ENCODE results near the gene AIFM1.

AIFM1 gene

DNA sequence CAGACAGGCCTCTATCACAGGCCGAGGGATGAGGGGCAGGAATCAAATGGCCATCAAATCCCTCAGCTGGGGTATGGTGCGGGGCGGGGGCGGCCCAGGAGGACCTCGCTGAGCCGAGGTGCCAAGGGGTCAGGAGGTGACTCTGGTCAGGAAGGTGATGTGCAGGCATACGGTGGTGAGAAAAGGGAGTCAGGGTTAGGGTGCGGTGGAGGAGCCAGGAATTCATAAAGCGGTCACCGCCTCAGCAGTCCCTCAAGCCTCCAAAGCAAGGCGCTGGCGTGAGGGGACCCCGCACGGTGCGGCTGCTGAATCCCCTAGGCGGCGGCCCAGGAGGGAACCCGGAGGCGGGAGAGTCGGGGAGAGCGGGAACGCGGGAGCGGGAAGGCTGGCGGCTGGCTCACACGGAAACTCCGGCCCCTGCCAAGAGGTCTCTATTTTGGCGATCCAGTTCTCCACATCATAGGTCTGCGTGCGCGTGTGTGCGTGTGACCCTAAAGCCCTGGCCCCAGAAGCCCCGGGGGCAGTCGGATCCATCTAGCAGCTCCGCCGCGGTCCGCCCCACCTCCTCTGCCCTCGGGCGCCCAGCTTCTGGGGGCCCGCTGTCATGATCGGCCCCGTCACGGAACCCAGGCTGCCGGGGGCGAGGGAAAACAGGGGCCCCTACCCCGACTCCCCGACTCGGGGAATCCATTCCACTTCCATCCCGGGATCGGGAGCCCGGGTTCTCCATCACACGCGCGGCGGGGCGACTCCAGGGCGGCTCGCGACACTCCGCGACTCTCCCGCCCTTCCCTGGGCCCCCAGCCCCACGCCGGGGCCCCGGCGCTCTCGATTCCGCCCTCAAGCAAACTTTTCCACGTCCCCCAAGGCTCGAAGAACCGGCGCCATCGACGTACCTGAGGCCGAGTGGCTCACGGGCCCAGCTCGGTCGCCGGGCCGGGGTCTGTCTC, 55.9 kb downstream of the AIFM1 start:
- in situ Hi-C loops (cut with HindIII; ENCODE audit: low pct_unique_long_range_greater_than_20kb, low sequenced_read_pairs) = no loop called here
- no peak for DNase-seq (ENCODE audit: low read depth in 1 of 2, low spot score in 1 of 2)
- no peak for TF ChIP-seq JUND (IDR thresholded peaks at IDR 0.05; ENCODE audit: low read depth)

GRCh38 chrX:130108647-130109428, 56.8 kb downstream of the AIFM1 start:
- in situ Hi-C loops (cut with HindIII; ENCODE audit: low pct_unique_long_range_greater_than_20kb, low sequenced_read_pairs) = no loop called here
- TF ChIP-seq JUND (IDR thresholded peaks at IDR 0.05; ENCODE audit: low read depth) = no peak
- DNase-seq (ENCODE audit: low read depth in 1 of 2, low spot score in 1 of 2) = no peak

GRCh38 chrX:130106071-130106470, 59.6 kb downstream of the AIFM1 start:
- no peak for DNase-seq (ENCODE audit: low read depth in 1 of 2, low spot score in 1 of 2)
- in situ Hi-C loops (cut with HindIII; ENCODE audit: low pct_unique_long_range_greater_than_20kb, low sequenced_read_pairs) = no loop called here
- TF ChIP-seq JUND (IDR thresholded peaks at IDR 0.05; ENCODE audit: low read depth) = no peak

DNA sequence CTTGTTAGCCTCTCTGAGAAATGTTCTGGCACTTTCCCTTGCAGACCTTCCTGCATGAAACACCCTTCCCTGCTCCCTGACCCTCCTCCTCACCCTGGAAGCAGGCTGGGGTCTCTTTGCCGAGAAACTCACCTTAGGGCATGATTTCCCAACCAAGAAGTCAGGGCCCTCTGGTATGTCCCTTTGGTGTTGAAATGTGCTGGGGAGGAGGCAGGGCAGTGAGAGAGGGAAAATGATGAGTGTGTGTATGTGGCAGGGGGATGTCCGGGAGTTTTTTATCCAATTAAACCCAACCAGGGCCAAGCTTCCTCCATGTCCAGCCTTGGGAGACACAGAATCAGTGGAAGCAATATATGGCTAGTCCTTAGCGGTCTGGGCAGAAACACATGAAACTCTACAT, 60.4 kb downstream of the AIFM1 start:
- TF ChIP-seq JUND (IDR thresholded peaks at IDR 0.05; ENCODE audit: low read depth) = no peak
- in situ Hi-C loops (cut with HindIII; ENCODE audit: low pct_unique_long_range_greater_than_20kb, low sequenced_read_pairs) = no loop called here
- no peak for DNase-seq (ENCODE audit: low read depth in 1 of 2, low spot score in 1 of 2)

DNA sequence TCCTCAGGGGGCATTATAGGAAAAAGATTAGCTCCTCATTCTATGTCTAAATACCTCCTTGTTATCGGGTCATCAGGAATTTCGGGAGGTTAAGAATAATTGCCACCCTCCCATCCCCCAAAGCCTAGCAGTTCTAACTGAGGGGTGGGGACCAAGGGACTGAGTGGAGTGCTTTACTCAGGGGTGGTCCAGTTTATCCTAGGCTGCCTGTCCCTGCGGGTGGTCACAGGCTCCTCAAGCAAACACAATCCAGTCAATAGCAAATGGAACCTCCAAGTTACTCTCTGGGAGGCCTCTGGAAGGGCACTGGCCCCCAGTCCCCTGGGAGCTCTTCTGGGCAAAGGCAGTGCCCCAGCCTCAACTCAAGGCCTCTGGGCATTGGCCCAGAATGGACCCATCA, 62.0 kb downstream of the AIFM1 start:
- TF ChIP-seq JUND (IDR thresholded peaks at IDR 0.05; ENCODE audit: low read depth) = no peak
- DNase-seq (ENCODE audit: low read depth in 1 of 2, low spot score in 1 of 2) = no peak
- in situ Hi-C loops (cut with HindIII; ENCODE audit: low pct_unique_long_range_greater_than_20kb, low sequenced_read_pairs) = no loop called here

DNA sequence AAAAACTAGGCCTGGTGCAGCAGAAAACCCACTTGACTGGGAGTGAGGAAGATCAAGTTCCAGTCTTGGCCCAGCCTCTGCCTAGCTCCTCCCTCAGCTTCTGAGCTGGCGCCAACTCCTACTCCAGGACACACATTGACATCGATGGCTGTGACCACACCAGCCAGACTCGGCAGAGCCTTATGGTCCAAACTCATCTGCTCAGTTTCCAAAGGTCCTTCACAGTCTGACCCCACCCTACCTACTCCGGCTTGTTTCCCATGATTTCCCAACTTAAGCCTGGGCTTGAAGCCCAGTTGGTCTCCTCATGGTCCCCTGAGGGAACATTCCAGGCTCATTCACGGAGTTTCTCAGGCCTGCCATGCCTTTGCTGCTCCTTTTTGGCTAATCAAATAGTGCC, 65.5 kb downstream of the AIFM1 start:
- peak in 1 of 2 experiments; percentile 47 for DNase-seq (ENCODE audit: low read depth in 1 of 2, low spot score in 1 of 2)
- in situ Hi-C loops (cut with HindIII; ENCODE audit: low pct_unique_long_range_greater_than_20kb, low sequenced_read_pairs) = no loop called here
- TF ChIP-seq JUND (IDR thresholded peaks at IDR 0.05; ENCODE audit: low read depth) = no peak

DNA sequence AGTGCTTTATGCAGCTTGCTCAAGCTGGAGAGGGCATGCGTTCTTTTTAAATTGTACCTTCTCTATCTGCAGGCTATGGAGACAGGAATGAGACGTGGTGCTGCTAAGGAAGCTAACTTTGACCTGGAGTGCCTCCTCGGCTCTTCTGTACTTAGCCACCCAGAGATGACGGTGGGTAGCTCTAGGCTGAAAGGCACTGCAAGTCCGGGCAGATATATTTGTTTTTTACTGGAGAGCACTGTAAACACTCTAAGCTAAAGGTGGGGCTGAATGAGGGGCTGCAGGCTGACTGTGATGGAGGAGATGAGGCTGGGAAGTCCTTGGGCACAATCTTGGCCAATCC, 67.5 kb downstream of the AIFM1 start:
- no peak for DNase-seq (ENCODE audit: low read depth in 1 of 2, low spot score in 1 of 2)
- TF ChIP-seq JUND (IDR thresholded peaks at IDR 0.05; ENCODE audit: low read depth) = no peak
- in situ Hi-C loops (cut with HindIII; ENCODE audit: low pct_unique_long_range_greater_than_20kb, low sequenced_read_pairs) = no loop called here

GRCh38 chrX:130097507-130098209, 68.0 kb downstream of the AIFM1 start:
- DNase-seq (ENCODE audit: low read depth in 1 of 2, low spot score in 1 of 2) = no peak
- in situ Hi-C loops (cut with HindIII; ENCODE audit: low pct_unique_long_range_greater_than_20kb, low sequenced_read_pairs) = no loop called here
- no peak for TF ChIP-seq JUND (IDR thresholded peaks at IDR 0.05; ENCODE audit: low read depth)

GRCh38 chrX:130095249-130096030, 70.2 kb downstream of the AIFM1 start:
- no peak for DNase-seq (ENCODE audit: low read depth in 1 of 2, low spot score in 1 of 2)
- in situ Hi-C loops (cut with HindIII; ENCODE audit: low pct_unique_long_range_greater_than_20kb, low sequenced_read_pairs) = no loop called here
- TF ChIP-seq JUND (IDR thresholded peaks at IDR 0.05; ENCODE audit: low read depth) = no peak

GRCh38 chrX:130094696-130095095, 70.9 kb downstream of the AIFM1 start:
- no peak for DNase-seq (ENCODE audit: low read depth in 1 of 2, low spot score in 1 of 2)
- TF ChIP-seq JUND (IDR thresholded peaks at IDR 0.05; ENCODE audit: low read depth) = no peak
- in situ Hi-C loops (cut with HindIII; ENCODE audit: low pct_unique_long_range_greater_than_20kb, low sequenced_read_pairs) = no loop called here

- in situ Hi-C loops (cut with HindIII; ENCODE audit: low pct_unique_long_range_greater_than_20kb, low sequenced_read_pairs) = no loop called here
- no peak for DNase-seq (ENCODE audit: low read depth in 1 of 2, low spot score in 1 of 2)
- no peak for TF ChIP-seq JUND (IDR thresholded peaks at IDR 0.05; ENCODE audit: low read depth)
Measured at GRCh38 chrX:130093271-130093670, 72.4 kb downstream of the AIFM1 start.

DNA sequence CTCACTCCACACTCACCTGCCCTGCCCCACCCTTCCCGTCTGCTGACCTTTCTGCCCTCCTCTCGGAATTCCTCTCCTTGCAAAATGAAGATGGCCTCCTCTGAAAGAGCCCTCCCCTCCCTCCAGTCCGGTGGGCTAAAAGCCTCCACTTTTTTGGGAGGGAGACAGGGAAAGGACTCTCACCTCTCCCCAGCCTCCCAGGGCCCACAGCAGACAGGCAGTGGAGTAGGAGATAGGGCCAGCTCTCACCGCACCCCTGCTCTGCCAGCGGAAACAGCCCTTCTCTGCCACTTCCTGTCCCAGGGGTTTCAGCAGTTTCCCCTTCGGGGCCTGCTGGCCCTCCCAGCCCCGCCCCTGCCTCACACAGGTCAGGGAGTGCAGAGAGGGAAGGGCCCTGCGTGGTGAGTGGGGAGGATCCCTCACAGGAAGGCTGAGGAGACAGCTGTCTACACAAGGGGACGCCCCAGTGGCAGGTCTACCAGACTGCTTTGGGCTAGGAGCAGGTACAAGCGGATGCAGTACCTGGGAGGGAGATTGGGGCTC, 73.6 kb downstream of the AIFM1 start:
- in situ Hi-C loops (cut with HindIII; ENCODE audit: low pct_unique_long_range_greater_than_20kb, low sequenced_read_pairs) = no loop called here
- TF ChIP-seq JUND (IDR thresholded peaks at IDR 0.05; ENCODE audit: low read depth) = no peak
- DNase-seq (ENCODE audit: low read depth in 1 of 2, low spot score in 1 of 2) = no peak
